Natural killer cell treated with Interleukin-12 subunit alpha and Interleukin-12 subunit beta and Interleukin-15 and Interleukin-18, amount 100 ng/mL, for 72 hours (primary cell): ENCODE data around the gene WDR55. TPM values are rescaled to one million over a fixed set of nuclear protein-coding genes. Genes with fewer than 3 reads are reported as not detected.
"Not testable (repeated sequence)": the region's sequence is repeated elsewhere in the genome, so short reads cannot be mapped to it uniquely, and the experiment has no call there.

Experiments used
- ATAC-seq, 2 donors: fragments of 150-1000 bp; cut with Tn5 transposase in 1 of 2; sonication (Bioruptor Pico), chemical (Tn5 transposase) in 1 of 2; 2 replicates each; pipeline ENCODE4 v1.10.0; 2021
- DNase-seq: peaks from one replicate; pipeline ENCODE4 v3.0.0; 2022; ENCODE audit warnings: low spot score
- H3K27ac Mint-ChIP-seq, 2 donors: 1 replicate in 1 of 2; 2 replicates in 1 of 2; pipeline ENCODE4 v1.8.0; 2022; ENCODE audit warnings: mixed read lengths in 2 of 2, mild to moderate bottlenecking in 1 of 2, moderate library complexity in 1 of 2
- H3K27me3 Mint-ChIP-seq, 2 donors: 1 replicate in 1 of 2; 2 replicates in 1 of 2; pipeline ENCODE4 v1.8.0; 2022; ENCODE audit warnings: mixed read lengths in 2 of 2
- H3K36me3 Mint-ChIP-seq: one replicate; pipeline ENCODE4 v1.8.0; 2022; ENCODE audit warnings: mixed read lengths
- H3K4me1 Mint-ChIP-seq, 2 donors: 1 replicate in 1 of 2; 2 replicates in 1 of 2; pipeline ENCODE4 v1.8.0; 2022; ENCODE audit warnings: low read depth in 2 of 2, mixed read lengths in 2 of 2, mild to moderate bottlenecking in 1 of 2
- H3K4me3 Mint-ChIP-seq: one replicate; pipeline ENCODE4 v1.8.0; 2022; ENCODE audit warnings: mixed read lengths
- H3K9me3 Mint-ChIP-seq: 2 replicates; pipeline ENCODE4 v1.8.0; 2022; ENCODE audit warnings: mixed read lengths
- total RNA-seq, 2 donors: library from RNA; stranded (reverse); gene quantifications; one replicate each; pipeline ENCODE4 v1.2.3, GENCODE V29; 2022

The WDR55 gene
- total RNA-seq, 2 donors from 2014 or later, result 43.7 to 52.7 TPM

GRCh38 chr5:140635291-140636257 lies 29.1 kb upstream of the WDR55 start:
- Mint-ChIP-seq H3K9me3 (peaks cover 3% of the 10 kb centered on the region), H3K27me3 (peaks cover 9 to 10% of the 10 kb centered on the region in 2 donors), H3K27ac (no peak overlapping the region), H3K36me3 (no peaks in the 10 kb centered on the region), H3K4me3 (no peak overlapping the region), H3K4me1 (peaks cover 34 to 39% of the 10 kb centered on the region in 2 donors)
- DNase-seq (no peak), ATAC-seq (no peak)

DNA sequence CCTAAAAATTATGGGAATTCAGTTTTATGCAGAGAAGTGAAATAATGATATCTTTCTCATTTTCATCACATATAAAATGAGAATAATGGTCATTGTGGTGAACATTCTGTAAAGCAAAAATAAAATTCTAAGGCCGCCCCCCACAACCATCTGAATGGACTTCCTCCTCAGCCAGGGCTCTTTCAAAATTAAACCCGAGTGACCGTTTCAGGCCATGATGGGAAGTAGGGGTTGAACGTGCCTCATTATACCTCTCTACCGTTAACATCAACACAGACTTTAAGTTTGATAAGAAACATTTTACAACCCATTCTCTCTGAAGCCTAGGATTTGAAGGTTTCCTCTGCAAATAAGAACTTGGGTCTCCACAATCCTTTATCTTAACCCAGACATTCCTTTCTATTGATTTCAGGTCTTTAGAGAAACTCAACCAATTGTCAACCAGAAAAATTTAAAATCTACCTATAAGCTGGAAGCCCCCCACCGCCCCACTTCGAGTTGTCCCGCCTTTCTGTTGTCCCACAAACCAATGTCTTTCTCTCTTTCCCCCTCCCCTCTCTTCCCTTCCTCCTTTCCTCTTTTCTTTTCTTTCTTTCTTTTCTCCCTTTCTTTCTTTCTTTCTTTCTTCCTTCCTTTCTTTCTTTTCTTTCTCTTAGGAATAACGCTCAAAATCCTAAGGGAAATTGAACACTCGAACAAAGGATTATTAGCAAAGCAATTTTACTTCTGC lies 27.2 kb upstream of the WDR55 start:
- peak overlapping the region; percentile 54 for H3K4me3 Mint-ChIP-seq
- ATAC-seq (no peak), DNase-seq (no peak)
- H3K9me3 Mint-ChIP-seq, result peaks cover 3% of the 10 kb centered on the region
- peaks cover 37 to 38% of the 10 kb centered on the region in 2 donors for H3K4me1 Mint-ChIP-seq
- peaks cover 5% of the 10 kb centered on the region for H3K36me3 Mint-ChIP-seq
- peaks cover 0 to 4% of the 10 kb centered on the region in 2 donors for H3K27me3 Mint-ChIP-seq
- H3K27ac Mint-ChIP-seq, result peak overlapping the region; percentile 84 to 93

- H3K9me3 Mint-ChIP-seq, H3K36me3 Mint-ChIP-seq, DNase-seq, ATAC-seq, H3K27me3 Mint-ChIP-seq: not testable (repeated sequence)
- H3K27ac Mint-ChIP-seq, result peak overlapping the region; percentile 84 to 93
- peaks cover 27 to 29% of the 10 kb centered on the region in 2 donors for H3K4me1 Mint-ChIP-seq
- peak overlapping the region; percentile 99 for H3K4me3 Mint-ChIP-seq
Observed at GRCh38 chr5:140638898-140639147, 25.9 kb upstream of the WDR55 start.

DNA sequence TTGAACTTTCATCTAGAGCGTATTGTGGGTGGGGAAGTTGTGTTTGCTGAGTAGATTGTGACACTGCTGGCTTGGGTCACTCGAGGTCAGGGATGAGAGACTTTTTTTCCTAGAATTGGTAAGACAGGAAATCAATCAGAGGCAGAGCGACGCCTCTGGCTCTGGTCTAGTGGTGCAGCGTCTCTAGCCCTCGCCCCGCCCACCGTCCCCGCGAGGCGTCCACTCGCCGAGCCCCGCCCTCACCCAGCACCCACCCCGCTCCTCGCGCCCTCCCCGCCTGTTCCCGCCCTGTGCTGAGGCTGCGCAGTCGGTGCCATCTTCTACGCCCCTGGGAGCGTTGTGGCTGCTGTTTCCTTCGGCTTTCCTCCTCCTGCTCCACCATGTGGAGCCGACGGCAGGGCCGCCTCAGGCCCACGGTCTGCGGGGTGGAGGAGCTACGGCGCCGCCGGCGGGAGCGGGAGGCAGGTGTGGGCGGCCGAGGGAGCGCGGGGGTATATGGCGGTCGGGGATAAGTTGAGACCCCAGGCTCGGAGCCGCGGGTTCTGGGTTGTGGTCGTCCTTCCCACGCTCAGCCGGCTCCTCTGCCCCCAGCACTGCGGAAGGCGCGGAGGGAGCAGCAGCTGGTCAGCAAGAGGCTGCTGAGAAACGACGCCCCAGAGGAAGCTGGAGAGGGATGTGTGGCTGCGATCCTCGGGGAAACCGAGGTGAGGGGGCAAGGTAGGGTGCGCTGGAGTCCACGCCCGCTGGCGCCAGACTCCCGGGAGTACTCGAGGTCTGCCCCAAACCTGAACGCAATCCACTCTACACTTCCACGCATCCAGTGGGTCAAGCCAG lies 25.3 kb upstream of the WDR55 start, which contains the start of gene TMCO6:
Gene TMCO6, plus strand, starts transcription at position 304 of the 834 bp plus-strand sequence. Its CDS starts 77 bp downstream, at position 381.
- peak; percentile 98 for DNase-seq
- H3K27me3 Mint-ChIP-seq, result no peaks in the 10 kb centered on the region
- peaks cover 5% of the 10 kb centered on the region for H3K36me3 Mint-ChIP-seq
- peak; percentile 99 to 100 for ATAC-seq
- peak within 1 kb of the TSS; percentile 99 for H3K4me3 Mint-ChIP-seq
- peaks cover 3% of the 10 kb centered on the region for H3K9me3 Mint-ChIP-seq
- peak within 1 kb of the TSS; percentile 84 to 93 for H3K27ac Mint-ChIP-seq
- peaks cover 24 to 25% of the 10 kb centered on the region in 2 donors for H3K4me1 Mint-ChIP-seq

DNA sequence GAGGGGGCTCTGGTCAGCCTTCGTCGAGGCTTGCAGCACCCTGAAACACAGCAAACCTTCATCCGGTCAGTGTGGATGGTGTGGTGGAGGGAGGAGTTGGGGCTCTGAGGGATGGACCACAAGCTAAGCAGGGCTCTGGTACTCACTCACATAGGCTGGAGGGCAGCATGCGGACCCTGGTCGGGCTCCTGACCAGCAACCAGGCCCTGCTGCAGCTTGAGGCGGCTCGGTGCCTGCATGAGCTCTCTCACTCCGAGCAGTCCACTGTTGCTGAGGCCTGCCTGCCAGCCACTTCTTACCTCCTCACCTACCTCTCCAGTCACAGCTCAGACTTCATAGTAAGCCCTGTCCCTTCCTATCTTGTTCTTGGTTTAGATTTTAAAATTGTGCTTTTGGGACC lies 23.0 kb upstream of the WDR55 start:
- H3K27me3 Mint-ChIP-seq, result no peaks in the 10 kb centered on the region
- no peak for DNase-seq
- H3K4me1 Mint-ChIP-seq, result peaks cover 29 to 30% of the 10 kb centered on the region in 2 donors
- H3K27ac Mint-ChIP-seq, result peak overlapping the region in 1 of 2 donors; percentile 48
- ATAC-seq, result no peak
- no peak overlapping the region for H3K4me3 Mint-ChIP-seq
- H3K36me3 Mint-ChIP-seq, result peaks cover 5% of the 10 kb centered on the region
- peaks cover 3% of the 10 kb centered on the region for H3K9me3 Mint-ChIP-seq

DNA sequence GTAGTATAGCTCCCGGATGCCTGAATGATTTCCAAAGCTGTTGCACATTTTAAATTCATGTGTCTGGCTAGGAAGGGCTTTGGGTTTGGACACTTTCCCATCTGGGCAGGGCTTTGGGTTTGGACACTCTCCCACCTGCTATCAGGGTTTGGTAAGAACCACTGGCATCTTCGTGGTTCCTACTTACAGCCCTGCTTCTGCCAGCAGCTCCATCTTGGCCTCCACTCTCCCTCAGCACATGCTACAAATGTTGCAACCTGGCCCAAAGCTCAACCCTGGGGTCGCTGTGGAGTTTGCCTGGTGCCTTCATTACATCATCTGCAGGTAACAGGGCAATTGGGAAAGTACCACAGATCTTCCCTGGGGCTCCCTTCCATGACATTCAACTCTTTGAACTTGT lies 22.0 kb upstream of the WDR55 start:
- H3K27ac Mint-ChIP-seq, result no peak overlapping the region
- no peaks in the 10 kb centered on the region for H3K27me3 Mint-ChIP-seq
- DNase-seq, result no peak
- peaks cover 5% of the 10 kb centered on the region for H3K36me3 Mint-ChIP-seq
- ATAC-seq, result no peak
- peaks cover 33 to 34% of the 10 kb centered on the region in 2 donors for H3K4me1 Mint-ChIP-seq
- H3K4me3 Mint-ChIP-seq, result no peak overlapping the region
- peaks cover 3% of the 10 kb centered on the region for H3K9me3 Mint-ChIP-seq

GRCh38 chr5:140647042-140647419 lies 17.7 kb upstream of the WDR55 start:
- H3K9me3 Mint-ChIP-seq, result no peaks in the 10 kb centered on the region
- ATAC-seq (no peak), DNase-seq (no peak)
- H3K27ac Mint-ChIP-seq, result peak overlapping the region; percentile 92 to 96
- peaks cover 18 to 24% of the 10 kb centered on the region in 2 donors for H3K4me1 Mint-ChIP-seq
- peak overlapping the region; percentile 100 for H3K4me3 Mint-ChIP-seq
- H3K27me3 Mint-ChIP-seq, result no peaks in the 10 kb centered on the region
- peaks cover 13% of the 10 kb centered on the region for H3K36me3 Mint-ChIP-seq

GRCh38 chr5:140658870-140659269 lies 5.8 kb upstream of the WDR55 start:
- Mint-ChIP-seq H3K4me3 (no peak overlapping the region), H3K9me3 (no peaks in the 10 kb centered on the region), H3K27ac (no peak overlapping the region), H3K4me1 (peaks cover 9 to 11% of the 10 kb centered on the region in 2 donors), H3K36me3 (peaks cover 60% of the 10 kb centered on the region), H3K27me3 (no peaks in the 10 kb centered on the region)
- no peak for ATAC-seq
- no peak for DNase-seq

- not testable (repeated sequence) for H3K27me3 Mint-ChIP-seq, ATAC-seq, DNase-seq, H3K9me3 Mint-ChIP-seq, H3K4me3 Mint-ChIP-seq, H3K27ac Mint-ChIP-seq
- Mint-ChIP-seq H3K4me1 (peaks cover 12 to 17% of the 10 kb centered on the region in 2 donors), H3K36me3 (peaks cover 47% of the 10 kb centered on the region)
Observed at GRCh38 chr5:140660371-140660770, 4.3 kb upstream of the WDR55 start.

DNA sequence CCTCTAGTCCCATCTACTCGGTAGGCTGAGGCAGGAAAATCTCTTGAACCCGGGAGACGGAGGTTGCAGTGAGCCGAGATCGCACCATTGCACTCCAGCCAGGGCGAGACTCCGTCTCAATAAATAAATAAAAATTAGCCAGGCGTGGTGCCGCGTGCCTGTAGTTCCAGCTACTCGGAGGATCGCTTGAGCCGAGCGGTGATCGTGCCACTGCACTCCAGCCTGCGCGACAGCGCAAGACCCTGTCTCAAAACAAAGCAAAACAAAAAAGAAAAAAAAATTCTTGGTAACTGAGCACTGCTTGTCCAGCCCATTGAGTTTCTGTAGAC lies 710 bp upstream of the WDR55 start:
- ATAC-seq (no peak), DNase-seq (no peak)
- Mint-ChIP-seq H3K4me1 (peaks cover 29 to 35% of the 10 kb centered on the region in 2 donors), H3K27ac (peak overlapping the region; percentile 95 to 99), H3K9me3 (no peaks in the 10 kb centered on the region), H3K4me3 (peak overlapping the region; percentile 99), H3K36me3 (peaks cover 45% of the 10 kb centered on the region), H3K27me3 (no peaks in the 10 kb centered on the region)

DNA sequence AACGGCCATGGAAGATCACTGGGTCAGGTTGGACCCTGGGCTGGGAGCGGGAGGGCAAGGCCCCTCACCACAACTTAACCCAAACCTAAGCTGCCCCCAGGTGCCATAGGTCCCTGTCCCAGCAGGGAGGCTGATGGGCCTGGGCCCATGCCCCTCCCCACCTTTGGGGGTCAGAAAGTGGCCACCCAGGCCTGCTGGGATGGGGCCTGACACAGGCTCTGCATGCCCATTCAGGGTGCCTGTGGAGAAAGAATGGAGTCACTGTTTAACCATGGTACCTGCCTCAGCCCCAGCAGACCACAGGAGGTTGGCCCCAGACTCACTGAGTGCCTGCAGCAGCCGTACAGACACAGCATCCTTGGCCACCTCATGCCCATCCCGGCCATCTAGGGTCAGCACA lies 6.3 kb downstream of the WDR55 start:
- not testable (repeated sequence) for H3K4me3 Mint-ChIP-seq, H3K27me3 Mint-ChIP-seq, ATAC-seq, H3K27ac Mint-ChIP-seq, H3K9me3 Mint-ChIP-seq, DNase-seq
- Mint-ChIP-seq H3K4me1 (peaks cover 22 to 25% of the 10 kb centered on the region in 2 donors), H3K36me3 (peaks cover 25% of the 10 kb centered on the region)

- ATAC-seq (no peak), DNase-seq (no peak)
- no peaks in the 10 kb centered on the region for H3K9me3 Mint-ChIP-seq
- H3K27me3 Mint-ChIP-seq, result no peaks in the 10 kb centered on the region
- H3K36me3 Mint-ChIP-seq, result peaks cover 25% of the 10 kb centered on the region
- peaks cover 17 to 20% of the 10 kb centered on the region in 2 donors for H3K4me1 Mint-ChIP-seq
- no peak overlapping the region for H3K27ac Mint-ChIP-seq
- H3K4me3 Mint-ChIP-seq, result no peak overlapping the region
Observed at GRCh38 chr5:140671472-140672125, 6.9 kb downstream of the WDR55 start.
